SU-DHL-6 (cell line): ENCODE measurements around the gene HSDL2.

ENCODE experiments used
- H2AFZ ChIP-seq: fragments of 200-600 bp; sonication (generic); 2 replicates; pipeline ENCODE4 v1.6.1; 2014; ENCODE audit warnings: low read depth, mild to moderate bottlenecking, moderate library complexity, mixed read lengths, antibody characterized with exemption, low read length; ENCODE audit not compliant: severe bottlenecking
- H3F3A ChIP-seq: fragments of 200-600 bp; shearing (Covaris generic); 2 replicates; pipeline ENCODE4 v1.6.0; 2016; ENCODE audit warnings: antibody characterized with exemption, mild to moderate bottlenecking; ENCODE audit not compliant: insufficient read depth
- H3K27ac ChIP-seq: fragments of 200-600 bp; sonication (generic); 2 replicates; pipeline ENCODE4 v1.5.1; 2016; ENCODE audit warnings: low read depth, mild to moderate bottlenecking, low read length, moderate library complexity, mixed read lengths
- H3K27me3 ChIP-seq: fragments of 200-600 bp; sonication (generic), shearing (Covaris generic); 2 replicates; pipeline ENCODE4 v1.6.0; 2014; ENCODE audit warnings: mild to moderate bottlenecking, low read length
- H3K36me3 ChIP-seq: fragments of 200-600 bp; sonication (generic); 2 replicates; pipeline ENCODE4 v1.6.1; 2014; ENCODE audit warnings: mild to moderate bottlenecking, low read length, mixed read lengths
- H3K4me2 ChIP-seq: fragments of 300-600, 200-600 bp; shearing (Covaris generic), sonication (generic); 2 replicates; pipeline ENCODE4 v1.6.0; 2014; ENCODE audit warnings: low read length, low read depth, mild to moderate bottlenecking; ENCODE audit not compliant: poor library complexity, severe bottlenecking
- H3K4me3 ChIP-seq: fragments of 200-600 bp; sonication (generic); 2 replicates; pipeline ENCODE4 v1.5.1; 2014; ENCODE audit warnings: antibody characterized with exemption, low read length, mild to moderate bottlenecking, mixed read lengths; ENCODE audit not compliant: insufficient read depth, poor library complexity, severe bottlenecking
- H3K79me2 ChIP-seq: fragments of 200-600 bp; sonication (generic); 2 replicates; pipeline ENCODE4 v1.6.1; 2014; ENCODE audit warnings: mild to moderate bottlenecking, low read length, moderate library complexity; ENCODE audit not compliant: insufficient read depth
- H3K9ac ChIP-seq: fragments of 200-600 bp; sonication (generic); 2 replicates; pipeline ENCODE4 v1.7.0; 2014; ENCODE audit warnings: mild to moderate bottlenecking, low read length
- H3K9me2 ChIP-seq: fragments of 200-600 bp; sonication (generic); replicated peaks from 2 replicates; pipeline ENCODE4 v1.6.1; 2014; ENCODE audit warnings: low read length; ENCODE audit not compliant: insufficient read depth
- H3K9me3 ChIP-seq: fragments of 200-600 bp; sonication (generic); 2 replicates; pipeline ENCODE4 v1.6.1; 2014; ENCODE audit warnings: low read length, mixed read lengths; ENCODE audit not compliant: insufficient read depth
- H4K20me1 ChIP-seq: fragments of 200-600 bp; sonication (generic); 2 replicates; pipeline ENCODE4 v1.6.1; 2014; ENCODE audit warnings: low read depth, mild to moderate bottlenecking, antibody characterized with exemption, low read length, moderate library complexity, mixed read lengths
- CTCF ChIP-seq: fragments of 200-600 bp; sonication (generic); IDR thresholded peaks from one replicate; pipeline ENCODE4 v1.5.1; 2017; ENCODE audit warnings: antibody characterized with exemption, mild to moderate bottlenecking, low read length, moderate library complexity; ENCODE audit not compliant: insufficient read depth, poor library complexity, severe bottlenecking
- EZH2phosphoT487 ChIP-seq: fragments of 200-600 bp; sonication (generic), shearing (Covaris generic); conservative IDR thresholded peaks from 2 replicates; pipeline ENCODE4 v1.6.1; 2018; ENCODE audit warnings: mild to moderate bottlenecking, antibody characterized with exemption, low read length, moderate library complexity, mixed read lengths

HSDL2 gene

GRCh38 chr9:112355427-112355897 lies 24.4 kb upstream of the HSDL2 start:
- Histone ChIP-seq H3K4me3 (no peak overlapping the region), H3K9me2 (no peaks in the 10 kb centered on the region), H3K27ac (no peak overlapping the region), H3K79me2 (no peaks in the 10 kb centered on the region), H3K36me3 (no peaks in the 10 kb centered on the region), H3K27me3 (no peaks in the 10 kb centered on the region), H3K9ac (no peak overlapping the region), H3F3A (no peaks in the 10 kb centered on the region), H3K9me3 (no peaks in the 10 kb centered on the region), H3K4me2 (no peak overlapping the region), H4K20me1 (no peaks in the 10 kb centered on the region), H2AFZ (no peak overlapping the region)
- TF ChIP-seq CTCF: no peak
- TF ChIP-seq EZH2phosphoT487: no peak

DNA sequence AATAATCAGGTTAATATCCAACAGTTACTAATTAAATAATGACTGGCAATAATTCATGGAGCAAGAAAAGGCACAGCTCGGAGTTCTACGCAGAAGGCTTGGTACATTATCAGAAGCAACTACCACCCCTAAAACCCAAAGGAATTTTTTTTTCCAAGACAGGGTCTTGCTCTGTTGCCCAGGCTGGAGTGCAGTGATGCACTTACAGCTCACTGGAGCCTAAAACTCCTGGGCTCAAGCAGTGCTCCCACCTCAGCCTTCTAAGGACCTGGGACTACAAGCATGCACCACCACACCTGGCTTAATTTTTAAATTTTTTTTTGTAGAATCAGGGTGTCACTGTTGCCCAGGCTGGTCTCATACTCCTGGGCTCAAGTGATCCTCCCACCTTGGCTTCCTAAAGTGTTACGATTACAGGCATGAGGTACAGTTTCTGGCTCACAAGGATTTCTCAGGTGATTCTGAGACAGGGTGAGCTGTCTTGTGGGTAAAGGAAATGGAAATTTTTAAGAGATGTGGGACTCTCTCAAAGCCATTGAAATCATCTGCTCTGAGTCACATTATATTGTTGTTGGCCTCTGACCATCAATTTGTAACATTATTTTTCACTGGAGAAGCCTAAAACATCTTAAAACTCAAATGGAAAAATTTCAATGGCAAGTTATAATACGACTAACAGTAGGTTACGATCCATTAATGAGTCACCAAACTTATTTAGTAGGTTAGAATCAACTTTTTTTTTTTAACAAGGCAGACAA lies 19.7 kb upstream of the HSDL2 start:
- no peak overlapping the region for H2AFZ ChIP-seq
- H3K27ac ChIP-seq: no peak overlapping the region
- no peaks in the 10 kb centered on the region for H4K20me1 ChIP-seq
- H3K4me2 ChIP-seq: no peak overlapping the region
- H3K36me3 ChIP-seq: no peaks in the 10 kb centered on the region
- no peaks in the 10 kb centered on the region for H3K27me3 ChIP-seq
- no peaks in the 10 kb centered on the region for H3F3A ChIP-seq
- TF ChIP-seq CTCF (no peak), EZH2phosphoT487 (no peak)
- no peaks in the 10 kb centered on the region for H3K9me3 ChIP-seq
- no peaks in the 10 kb centered on the region for H3K79me2 ChIP-seq
- H3K9me2 ChIP-seq: no peaks in the 10 kb centered on the region
- no peak overlapping the region for H3K9ac ChIP-seq
- H3K4me3 ChIP-seq: no peak overlapping the region

GRCh38 chr9:112361601-112362000 lies 18.3 kb upstream of the HSDL2 start:
- Histone ChIP-seq H3K4me2 (peak overlapping the region; percentile 45), H3K79me2 (no peaks in the 10 kb centered on the region), H3K4me3 (no peak overlapping the region), H2AFZ (no peak overlapping the region), H4K20me1 (no peaks in the 10 kb centered on the region), H3K9ac (no peak overlapping the region), H3K9me2 (no peaks in the 10 kb centered on the region), H3F3A (no peaks in the 10 kb centered on the region), H3K27me3 (no peaks in the 10 kb centered on the region), H3K9me3 (no peaks in the 10 kb centered on the region), H3K36me3 (no peaks in the 10 kb centered on the region), H3K27ac (no peak overlapping the region)
- TF ChIP-seq CTCF (peak; percentile 44), EZH2phosphoT487 (no peak)
